Keratinocyte (primary cell): ENCODE results near the gene ASB15. TPM values are rescaled to one million over a fixed set of nuclear protein-coding genes. Genes with fewer than 3 reads are reported as not detected.
A peak's percentile ranks its signal among the peaks of the same experiment; 100 is the strongest.

ENCODE experiments used
- DNase-seq: peaks from one replicate; pipeline ENCODE4 v3.0.0-alpha.2; 2011; ENCODE audit warnings: low read depth, missing footprints, low spot score
- FAIRE-seq: peaks from 2 replicates; lab custom pipeline; 2011; peaks lifted over from hg19 to GRCh38; lab: Jason Lieb, UNC
- H2AFZ ChIP-seq: 2 replicates; pipeline ENCODE4 v1.6.0; 2012; ENCODE audit warnings: low read length, control low read depth, inconsistent platforms; ENCODE audit not compliant: control insufficient read depth
- H3K27ac ChIP-seq: 2 replicates; pipeline ENCODE4 v1.5.1; 2011; ENCODE audit warnings: low read length; ENCODE audit not compliant: control insufficient read depth, insufficient read depth
- H3K27me3 ChIP-seq: 3 replicates; pipeline ENCODE4 v1.6.0; 2011; ENCODE audit warnings: low read length; ENCODE audit not compliant: control insufficient read depth, insufficient read depth; ENCODE audit errors: extremely low read depth
- H3K36me3 ChIP-seq, 2 experiments: 2 replicates in 1 of 2; 3 replicates in 1 of 2; pipeline ENCODE4 v1.5.1; 2011; ENCODE audit warnings: low read length in 2 of 2, mild to moderate bottlenecking in 1 of 2; ENCODE audit not compliant: control insufficient read depth in 2 of 2, insufficient read depth in 2 of 2; ENCODE audit errors: extremely low read depth in 1 of 2
- H3K4me1 ChIP-seq: 3 replicates; pipeline ENCODE4 v1.5.1; 2011; ENCODE audit warnings: low read length; ENCODE audit not compliant: control insufficient read depth, insufficient read depth; ENCODE audit errors: extremely low read depth
- H3K4me2 ChIP-seq: 3 replicates; pipeline ENCODE4 v1.6.0; 2011; ENCODE audit warnings: low read depth, low read length; ENCODE audit not compliant: control insufficient read depth, insufficient read depth; ENCODE audit errors: extremely low read depth
- H3K4me3 ChIP-seq, 3 experiments: fragments of 200-600 bp in 1 of 3; sonication (generic) in 1 of 3; 2 replicates in 2 of 3; 3 replicates in 1 of 3; pipeline ENCODE4 v1.5.1; 2011 to 2016; ENCODE audit warnings: low read length in 3 of 3, mild to moderate bottlenecking in 3 of 3, control low read depth in 2 of 3, inconsistent platforms in 1 of 3, low read depth in 1 of 3, mixed read lengths in 1 of 3, mixed run types in 1 of 3, moderate library complexity in 1 of 3; ENCODE audit not compliant: control insufficient read depth in 2 of 3, insufficient read depth in 2 of 3; ENCODE audit errors: extremely low read depth in 1 of 3
- H3K79me2 ChIP-seq: 2 replicates; pipeline ENCODE4 v1.6.0; 2012; ENCODE audit warnings: low read length; ENCODE audit not compliant: control insufficient read depth, insufficient read depth
- H3K9ac ChIP-seq: 3 replicates; pipeline ENCODE4 v1.6.0; 2011; ENCODE audit warnings: low read length; ENCODE audit not compliant: control insufficient read depth, insufficient read depth; ENCODE audit errors: extremely low read depth
- H3K9me1 ChIP-seq: 3 replicates; pipeline ENCODE4 v1.6.0; 2011; ENCODE audit warnings: low read length; ENCODE audit not compliant: control insufficient read depth, insufficient read depth; ENCODE audit errors: extremely low read depth
- H3K9me3 ChIP-seq: 2 replicates; pipeline ENCODE4 v1.5.1; 2012; ENCODE audit warnings: low read depth, low read length; ENCODE audit not compliant: control insufficient read depth
- H4K20me1 ChIP-seq: 3 replicates; pipeline ENCODE4 v1.6.0; 2011; ENCODE audit warnings: low read length; ENCODE audit not compliant: control insufficient read depth, insufficient read depth; ENCODE audit errors: extremely low read depth
- CTCF ChIP-seq, 3 experiments: IDR thresholded peaks in 1 of 3; conservative IDR thresholded peaks in 1 of 3; optimal IDR thresholded peaks in 1 of 3; 2 replicates in 2 of 3; 3 replicates in 1 of 3; pipeline versions ENCODE3 to v1.5.1; 2011; ENCODE audit warnings: low read length in 3 of 3, mild to moderate bottlenecking in 3 of 3, moderate library complexity in 2 of 3, control low read depth in 1 of 3, inconsistent platforms in 1 of 3; ENCODE audit not compliant: insufficient read depth in 2 of 3; ENCODE audit errors: extremely low read depth in 1 of 3
- EZH2 ChIP-seq: IDR thresholded peaks from one replicate; pipeline ENCODE4 v1.6.1; 2012; ENCODE audit warnings: inconsistent platforms, mild to moderate bottlenecking, low read length, moderate library complexity
- dilution Hi-C: fragments of 300-500 bp; cut with MboI; formaldehyde crosslinking; loops from one replicate; pipeline ENCODE4 v1.7.0; 2020; ENCODE audit warnings: low sequenced_read_pairs; ENCODE audit not compliant: extremely low pct_ligation_motif_present
- polyA plus RNA-seq, 5 experiments: library from polyadenylated mRNA; depleted of rRNA in 3 of 5; stranded (reverse) in 3 of 5; stranded (forward) in 1 of 5; unstranded in 1 of 5; fragments of >200 nt; gene quantifications; 1 replicate in 1 of 5; 2 replicates in 3 of 5; 3 replicates in 1 of 5; pipeline versions ENCODE4 v1.2.1 to v1.2.3, GENCODE V29; 2011 to 2012; ENCODE audit warnings: missing spikeins in 2 of 5, low read depth in 1 of 5, low replicate concordance in 1 of 5

ASB15 gene
- polyA plus RNA-seq, 1 donor (not counting 4 experiments of a cell fraction or from before 2014, with no cell fraction given), result not detected

GRCh38 chr7:123569352-123570010, 32.1 kb upstream of the ASB15 start:
- Histone ChIP-seq H3K27me3 (no peaks in the 10 kb centered on the region), H3K9me3 (no peaks in the 10 kb centered on the region), H3K27ac (no peak overlapping the region), H3K4me3 (no peak overlapping the region), H3K4me2 (no peak overlapping the region), H3K9me1 (no peaks in the 10 kb centered on the region), H3K9ac (no peak overlapping the region), H4K20me1 (no peaks in the 10 kb centered on the region), H2AFZ (no peak overlapping the region), H3K79me2 (no peaks in the 10 kb centered on the region), H3K36me3 (no peaks in the 10 kb centered on the region), H3K4me1 (peaks cover 7% of the 10 kb centered on the region)
- TF ChIP-seq EZH2 (no peak), CTCF (optimal IDR thresholded peaks at IDR 0.05 in 1 of 3, IDR thresholded peaks at IDR 0.05 in 1 of 3, conservative IDR thresholded peaks at IDR 0.05 in 1 of 3; ENCODE audit: extremely low read depth in 1 of 3, insufficient read depth in 2 of 3, low read length in 3 of 3) (no peak)
- dilution Hi-C loops, result no loop called here
- DNase-seq (no peak), FAIRE-seq (no peak)

- no peaks in the 10 kb centered on the region for H3K27me3 ChIP-seq
- no peak overlapping the region for H3K27ac ChIP-seq
- H3K36me3 ChIP-seq, result no peaks in the 10 kb centered on the region
- H4K20me1 ChIP-seq, result no peaks in the 10 kb centered on the region
- H2AFZ ChIP-seq, result peak overlapping the region; percentile 45
- no peaks in the 10 kb centered on the region for H3K79me2 ChIP-seq
- no peak overlapping the region for H3K4me3 ChIP-seq
- H3K9ac ChIP-seq, result no peak overlapping the region
- dilution Hi-C loops, result no loop called here
- peak; percentile 98 for FAIRE-seq
- H3K4me2 ChIP-seq, result no peak overlapping the region
- H3K9me3 ChIP-seq, result no peaks in the 10 kb centered on the region
- TF ChIP-seq EZH2 (no peak), CTCF (optimal IDR thresholded peaks at IDR 0.05 in 1 of 3, IDR thresholded peaks at IDR 0.05 in 1 of 3, conservative IDR thresholded peaks at IDR 0.05 in 1 of 3; ENCODE audit: extremely low read depth in 1 of 3, insufficient read depth in 2 of 3, low read length in 3 of 3) (no peak)
- H3K9me1 ChIP-seq, result no peaks in the 10 kb centered on the region
- peaks cover 7% of the 10 kb centered on the region for H3K4me1 ChIP-seq
- peak; percentile 32 for DNase-seq
These were observed 31.0 kb upstream of the ASB15 start for GRCh38 chr7:123570390-123571182.
